ENCODE measurements around the gene SPC24.
"Not testable (repeated sequence)": the region's sequence is repeated elsewhere in the genome, so short reads cannot be mapped to it uniquely, and the experiment has no call there.

SPC24 gene

DNA sequence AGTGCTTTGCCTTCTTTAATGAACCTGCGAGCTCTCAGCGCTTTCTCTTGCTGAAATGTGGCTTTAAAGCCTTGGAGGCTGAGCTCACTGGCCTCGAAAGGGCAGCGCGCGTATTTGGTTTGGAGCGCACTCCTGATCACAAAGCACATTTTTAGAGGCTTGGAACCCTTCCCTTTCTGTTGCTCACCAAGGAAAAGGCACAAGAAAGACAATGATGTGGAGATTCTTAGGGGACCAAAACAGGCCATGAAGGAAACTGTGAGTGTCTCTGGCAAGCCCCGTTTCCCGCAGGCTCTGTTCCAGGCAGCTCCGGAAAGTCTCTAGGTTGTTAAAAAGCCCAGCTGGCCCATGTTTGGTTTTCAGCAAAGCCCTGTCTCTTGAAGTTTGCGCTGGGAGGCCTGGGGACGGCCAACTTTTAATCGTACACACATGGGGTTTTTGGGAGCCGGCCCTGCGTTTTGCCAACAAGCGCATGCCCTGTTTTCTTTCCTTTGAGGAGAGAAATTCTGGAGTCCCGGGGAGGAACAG is 9.4 kb upstream of the SPC24 start:
- DNase-seq (ENCODE audit: low spot score) = no peak

DNA sequence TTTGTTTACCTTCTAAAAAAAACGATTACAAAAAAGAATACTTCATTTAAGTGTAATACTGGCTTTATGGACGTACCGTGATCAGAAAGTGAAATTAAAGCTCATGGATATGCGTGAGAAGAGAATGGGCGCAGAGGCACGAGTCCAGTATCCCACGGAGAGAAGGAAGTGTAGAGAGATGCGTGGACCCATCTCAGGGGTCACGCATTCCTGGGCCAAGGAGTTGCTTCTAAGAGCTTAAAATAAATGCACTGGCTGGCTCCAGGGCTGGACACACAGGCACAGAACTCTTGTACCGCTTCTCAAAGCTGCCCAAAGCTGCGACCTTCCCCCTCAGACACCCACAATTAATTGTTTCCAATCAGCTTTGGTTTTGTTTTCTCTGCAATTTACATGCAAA is 8.7 kb upstream of the SPC24 start:
- no peak for DNase-seq (ENCODE audit: low spot score)

GRCh38 chr19:11160440-11160768 is 4.8 kb upstream of the SPC24 start:
- DNase-seq (ENCODE audit: low spot score) = not testable (repeated sequence)

DNA sequence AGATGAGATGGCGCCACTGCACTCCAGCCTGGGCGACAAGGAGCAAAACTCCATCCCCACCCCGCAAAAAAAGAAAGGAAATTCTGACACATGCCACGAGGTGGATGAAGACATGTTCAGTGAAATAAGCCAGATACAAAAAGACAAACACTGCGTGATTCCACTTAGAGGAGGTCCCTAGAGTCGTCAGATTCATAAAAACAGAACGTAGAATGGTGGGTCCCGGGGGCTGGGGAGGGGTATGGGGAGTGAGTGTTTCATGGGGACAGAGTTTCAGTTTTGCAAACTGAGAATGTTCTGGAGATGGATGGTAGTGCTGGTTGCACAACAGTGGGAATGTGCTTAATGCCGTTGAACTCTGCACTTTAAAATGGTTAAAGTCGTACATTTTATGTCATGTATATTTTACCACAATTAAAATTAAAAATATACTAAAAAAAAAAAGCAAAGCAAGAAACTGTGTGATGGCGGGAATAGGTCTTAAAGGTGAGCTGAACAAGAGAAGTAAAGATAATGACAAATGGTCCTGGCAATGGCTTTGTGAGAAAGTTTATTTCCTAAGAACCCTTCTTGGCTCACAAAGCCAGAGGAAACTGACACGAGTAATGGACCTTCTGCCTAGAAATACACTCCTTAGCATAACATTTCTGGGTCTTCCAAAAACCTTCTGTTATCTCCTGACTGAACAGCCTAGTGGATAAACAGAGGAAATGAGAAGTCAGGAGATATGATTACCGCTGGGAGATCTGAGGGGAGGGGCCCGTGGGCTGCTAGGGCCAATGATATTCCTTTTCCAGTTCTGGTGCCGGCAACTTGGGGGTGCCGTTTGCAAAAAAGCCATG is 4.2 kb upstream of the SPC24 start:
- DNase-seq (ENCODE audit: low spot score) = no peak

- DNase-seq (ENCODE audit: low spot score) = peak; percentile 38
Measured at GRCh38 chr19:11154683-11155047, 917 bp downstream of the SPC24 start.

GRCh38 chr19:11152318-11153062 is 3.1 kb downstream of the SPC24 start:
- no peak for DNase-seq (ENCODE audit: low spot score)

- no peak for DNase-seq (ENCODE audit: low spot score)
Measured at GRCh38 chr19:11151181-11151580, 4.4 kb downstream of the SPC24 start.

GRCh38 chr19:11148001-11148400 is 7.6 kb downstream of the SPC24 start:
- DNase-seq (ENCODE audit: low spot score) = no peak

DNA sequence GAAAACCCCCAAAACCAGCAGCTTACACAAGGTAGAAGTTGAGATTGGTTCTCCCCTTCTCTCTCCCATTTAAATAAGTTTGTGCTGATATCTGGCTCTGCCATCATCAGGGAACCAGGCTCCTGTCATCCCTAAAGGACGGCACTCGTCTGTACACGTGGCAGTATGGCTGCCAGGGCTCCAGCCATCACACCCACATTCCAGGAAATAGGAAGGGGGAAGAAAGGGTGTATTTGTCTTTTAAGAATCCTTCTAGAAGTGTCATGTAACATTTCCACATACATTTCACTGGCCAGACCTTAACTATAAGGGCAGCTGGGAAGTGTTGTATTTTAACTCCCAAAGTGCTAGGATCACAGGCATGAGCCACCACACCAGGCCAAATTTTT is 10.1 kb downstream of the SPC24 start:
- no peak for DNase-seq (ENCODE audit: low spot score)

DNA sequence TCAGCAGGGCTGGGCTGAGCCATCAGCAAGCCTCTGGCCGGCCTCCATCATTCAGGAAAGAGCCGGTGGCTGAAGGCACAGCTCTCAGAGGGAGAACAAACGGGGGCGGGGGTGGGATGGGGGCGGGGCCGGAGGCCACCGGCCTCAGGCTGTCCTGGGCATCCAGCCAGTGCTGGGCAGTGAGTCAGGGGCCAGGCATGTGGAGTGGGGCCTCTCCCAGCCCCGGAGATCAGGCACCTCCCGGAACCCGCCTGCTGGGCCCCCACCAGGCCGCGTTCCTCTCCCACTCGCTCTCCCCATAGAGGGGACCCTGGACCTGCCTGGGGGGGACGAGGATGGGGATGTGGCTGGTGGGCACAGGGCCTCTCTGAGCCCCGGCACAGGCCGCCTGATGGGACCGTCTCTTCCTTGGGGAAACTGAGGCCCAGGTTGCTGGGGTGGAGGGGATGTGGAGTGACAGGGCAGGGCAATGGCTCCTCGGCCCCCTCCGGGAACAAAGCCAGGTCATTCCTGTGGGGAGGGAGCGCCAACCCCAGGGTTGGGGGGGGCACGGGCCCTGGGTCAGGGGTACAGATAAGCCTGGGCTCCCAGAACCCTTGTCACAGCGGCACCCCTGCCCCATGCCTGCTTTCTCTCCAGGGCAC is 12.9 kb downstream of the SPC24 start:
- DNase-seq (ENCODE audit: low spot score) = no peak

GRCh38 chr19:11141937-11142527 is 13.6 kb downstream of the SPC24 start:
- DNase-seq (ENCODE audit: low spot score) = no peak

DNA sequence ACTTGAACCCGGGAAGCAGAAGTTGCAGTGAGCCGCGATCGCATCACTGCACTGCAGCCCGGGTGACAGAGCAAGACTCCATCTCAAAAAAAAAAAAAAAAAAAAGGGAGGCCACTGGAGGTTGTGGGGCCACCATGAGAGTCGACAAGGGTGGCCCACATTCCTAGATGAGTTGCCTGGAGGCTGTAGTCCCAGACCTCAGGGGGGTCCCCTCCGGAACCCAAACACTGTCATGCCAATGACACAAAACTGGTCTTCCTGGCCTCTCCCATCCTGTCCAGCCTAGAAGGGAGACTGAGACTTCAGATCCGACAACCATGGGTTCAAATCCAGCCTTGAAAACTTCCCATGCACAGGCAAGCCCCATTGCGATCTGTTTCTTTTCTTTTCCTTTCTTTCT is 14.7 kb downstream of the SPC24 start:
- no peak for DNase-seq (ENCODE audit: low spot score)

- not testable (repeated sequence) for DNase-seq (ENCODE audit: low spot score)
Measured at GRCh38 chr19:11140023-11140538, 15.5 kb downstream of the SPC24 start.

GRCh38 chr19:11138601-11139300 is 16.8 kb downstream of the SPC24 start:
- no peak for DNase-seq (ENCODE audit: low spot score)

DNA sequence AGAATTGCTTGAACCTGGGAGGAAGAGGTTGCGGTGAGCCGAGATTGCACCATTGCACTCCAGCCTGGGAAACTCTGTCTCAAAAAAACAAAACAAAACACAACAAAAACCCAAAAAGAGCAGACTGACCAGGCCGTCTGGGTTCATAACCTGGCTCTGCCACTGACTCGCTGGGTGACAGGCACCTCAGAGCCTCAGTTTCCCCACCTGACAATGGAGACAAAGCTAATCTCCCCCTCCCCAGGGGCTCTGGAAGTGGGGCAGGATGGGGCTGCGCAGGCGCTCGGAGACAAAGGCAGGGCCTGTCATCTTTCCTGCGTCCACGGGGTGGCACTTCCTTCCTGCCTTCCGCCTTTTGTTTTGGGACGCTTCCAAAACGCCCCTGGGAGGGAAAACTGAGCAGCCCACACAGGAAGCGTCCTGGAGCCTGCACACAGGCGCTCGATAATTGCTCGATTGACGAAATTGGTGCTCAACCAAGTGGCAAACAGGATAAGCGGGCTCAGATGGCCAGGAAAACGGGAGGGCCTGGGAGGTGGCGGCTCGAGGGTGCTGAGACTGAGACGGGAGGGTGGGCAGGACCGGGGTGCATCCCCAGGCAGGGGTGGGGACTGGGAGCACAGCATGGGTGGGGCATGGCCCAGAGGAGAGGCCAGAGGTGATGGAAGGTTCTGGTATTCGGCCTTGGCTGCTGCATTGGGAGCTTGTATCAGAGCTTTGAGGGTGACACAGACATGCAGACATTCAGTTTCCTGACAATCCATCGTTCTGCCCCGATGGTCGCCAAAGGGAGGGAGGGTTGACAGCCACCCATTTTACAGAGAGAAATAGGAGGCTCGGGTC is 17.8 kb downstream of the SPC24 start:
- peak; percentile 68 for DNase-seq (ENCODE audit: low spot score)

GRCh38 chr19:11136400-11137101 is 19.0 kb downstream of the SPC24 start:
- no peak for DNase-seq (ENCODE audit: low spot score)

DNA sequence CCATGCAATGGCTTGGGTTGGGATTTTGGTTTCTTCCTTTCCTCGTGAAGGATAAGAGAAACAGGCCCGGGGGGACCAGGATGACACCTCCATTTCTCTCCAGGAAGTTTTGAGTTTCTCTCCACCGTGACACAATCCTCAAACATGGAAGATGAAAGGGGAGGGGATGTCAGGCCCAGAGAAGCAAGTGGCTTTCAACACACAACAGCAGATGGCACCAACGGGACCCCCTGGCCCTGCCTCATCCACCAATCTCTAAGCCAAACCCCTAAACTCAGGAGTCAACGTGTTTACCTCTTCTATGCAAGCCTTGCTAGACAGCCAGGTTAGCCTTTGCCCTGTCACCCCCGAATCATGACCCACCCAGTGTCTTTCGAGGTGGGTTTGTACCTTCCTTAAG is 24.1 kb downstream of the SPC24 start:
- DNase-seq (ENCODE audit: low spot score) = no peak

- DNase-seq (ENCODE audit: low spot score) = peak; percentile 80
Measured at GRCh38 chr19:11130824-11131455, 24.6 kb downstream of the SPC24 start.

DNA sequence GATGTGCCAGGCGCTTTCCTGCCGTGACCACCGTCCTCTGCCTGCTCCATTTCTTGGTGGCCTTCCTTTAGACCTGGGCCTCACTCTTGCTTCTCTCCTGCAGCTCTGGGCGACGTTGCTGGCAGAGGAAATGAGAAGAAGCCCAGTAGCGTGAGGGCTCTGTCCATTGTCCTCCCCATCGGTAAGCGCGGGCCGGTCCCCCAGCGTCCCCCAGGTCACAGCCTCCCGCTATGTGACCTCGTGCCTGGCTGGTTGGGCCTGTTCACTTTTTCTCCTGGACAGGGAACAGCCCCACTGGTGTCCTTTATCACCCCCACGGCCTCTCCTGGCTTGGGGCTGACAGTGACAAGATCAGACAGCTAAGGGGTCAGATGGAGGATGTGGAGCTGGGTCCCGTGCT is 27.7 kb downstream of the SPC24 start:
- no peak for DNase-seq (ENCODE audit: low spot score)

Measured in hematopoietic multipotent progenitor cell treated with erythropoietin and hydrocortisone succinate and interleukin-3 and kit ligand, for 15 days (in vitro differentiated cells).